ENCODE data around the gene ETFDH. TPM values are rescaled to one million over a fixed set of nuclear protein-coding genes. Genes with fewer than 3 reads are reported as not detected.

ETFDH gene
- total and polyA plus RNA-seq, 9 of the 15 experiments (the other 6 are each of a cell fraction or from before 2014, with no cell fraction given): 14.6 to 33.6 (median 25.9) TPM

GRCh38 chr4:158671665-158671914 is 506 bp upstream of the ETFDH start, which contains the start of gene C4orf46 (continued):
- TF ChIP-seq ZNF280B (CRISPR knock-in tag; IDR thresholded peaks at IDR 0.05) (no peak), THRA (IDR thresholded peaks at IDR 0.05) (no peak), IRF9 (tag; IDR thresholded peaks at IDR 0.05) (no peak), CREBBP (IDR thresholded peaks at IDR 0.05; ENCODE audit: low read depth, low read length) (no peak), CEBPZ (IDR thresholded peaks at IDR 0.05; ENCODE audit: borderline replicate concordance, low read depth, low read length) (no peak), LCOR (CRISPR knock-in tag; IDR thresholded peaks at IDR 0.05) (no peak), BCOR (IDR thresholded peaks at IDR 0.05) (no peak), CEBPG (CRISPR knock-in tag; IDR thresholded peaks at IDR 0.05) (no peak), CEBPG (tag; conservative IDR thresholded peaks at IDR 0.05 in 1 of 2, IDR thresholded peaks at IDR 0.05 in 1 of 2) (no peak), ZNF134 (CRISPR knock-in tag; conservative IDR thresholded peaks at IDR 0.05) (no peak), CTBP1 (IDR thresholded peaks at IDR 0.05; ENCODE audit: borderline replicate concordance) (no peak), RBM34 (IDR thresholded peaks at IDR 0.05; ENCODE audit: borderline replicate concordance, insufficient read depth, low read length) (no peak), ZNF133 (CRISPR knock-in tag; IDR thresholded peaks at IDR 0.05) (no peak), MBD1 (CRISPR knock-in tag; IDR thresholded peaks at IDR 0.05) (no peak), PATZ1 (CRISPR knock-in tag; IDR thresholded peaks at IDR 0.05; ENCODE audit: borderline replicate concordance) (no peak), FOXP1 (CRISPR knock-in tag; IDR thresholded peaks at IDR 0.05) (no peak), HMG20A (CRISPR knock-in tag; conservative IDR thresholded peaks at IDR 0.05) (no peak), HSF4 (CRISPR knock-in tag; IDR thresholded peaks at IDR 0.05; ENCODE audit: borderline replicate concordance) (no peak), ZNF146 (CRISPR knock-in tag; IDR thresholded peaks at IDR 0.05; ENCODE audit: unreplicated experiment) (no peak)

Measured in K562 (cell line).